Suprapubic skin (tissue), 4 donors: ENCODE data around the gene FLNB. TPM values are rescaled to one million over a fixed set of nuclear protein-coding genes. Genes with fewer than 3 reads are reported as not detected.

Experiments
- DNase-seq, 2 donors: peaks; one replicate each; pipeline ENCODE4 v3.0.0-alpha.2; 2019; ENCODE audit warnings: low spot score in 2 of 2
- H3K27ac ChIP-seq: fragments of 200-600 bp; sonication (generic); one replicate; pipeline ENCODE4 v1.5.1; 2019
- H3K27me3 ChIP-seq: fragments of 200-600 bp; sonication (generic); one replicate; pipeline ENCODE4 v1.5.1; 2019
- H3K36me3 ChIP-seq: fragments of 200-600 bp; sonication (generic); one replicate; pipeline ENCODE4 v1.5.1; 2019
- H3K4me1 ChIP-seq: fragments of 200-600 bp; sonication (generic); one replicate; pipeline ENCODE4 v1.5.1; 2019
- H3K4me3 ChIP-seq: fragments of 200-600 bp; sonication (generic); one replicate; pipeline ENCODE4 v1.5.1; 2019; ENCODE audit warnings: mild to moderate bottlenecking
- H3K9me3 ChIP-seq: fragments of 200-600 bp; sonication (generic); one replicate; pipeline ENCODE4 v1.5.1; 2019
- CTCF ChIP-seq, 2 donors: fragments of 200-600 bp in 1 of 2; fragments of 450-650 bp in 1 of 2; sonication (generic) in 1 of 2; IDR thresholded peaks; one replicate each; pipeline ENCODE4 v1.5.1; 2016 to 2019; ENCODE audit warnings: antibody characterized with exemption in 2 of 2, mild to moderate bottlenecking in 1 of 2, moderate library complexity in 1 of 2
- EP300 ChIP-seq: sonication (generic); formaldehyde crosslinking; IDR thresholded peaks from one replicate; pipeline ENCODE4 v1.6.1; 2017; ENCODE audit warnings: antibody characterized with exemption
- POLR2A ChIP-seq, 2 donors: fragments of 450-650 bp; IDR thresholded peaks; one replicate each; pipeline ENCODE4 v1.6.1; 2017; ENCODE audit warnings: antibody characterized with exemption in 2 of 2, mild to moderate bottlenecking in 2 of 2, moderate library complexity in 2 of 2
- POLR2AphosphoS5 ChIP-seq, 3 donors: sonication (generic); formaldehyde crosslinking; IDR thresholded peaks; one replicate each; pipeline ENCODE4 v1.6.1; 2017; ENCODE audit warnings: antibody characterized with exemption in 3 of 3
- WGBS: methylation state at CpG from one replicate; pipeline ENCODE4 v1.1.5; 2018; 5-methylcytosine and 5-hydroxymethylcytosine counted together
- total RNA-seq, 4 donors: library from RNA; depleted of rRNA; stranded (reverse); fragments of >200 nt; gene quantifications; one replicate each; pipeline ENCODE4 v1.1.0, GENCODE V29; 2016

Gene FLNB
- total RNA-seq, 4 donors from 2014 or later = 143 to 186 (median 150) TPM

- H3K36me3 ChIP-seq = peaks cover 73% of the 10 kb centered on the region
- H3K4me1 ChIP-seq = peaks cover 38% of the 10 kb centered on the region
- no peaks in the 10 kb centered on the region for H3K27me3 ChIP-seq
- H3K4me3 ChIP-seq = no peak overlapping the region
- WGBS = 93% methylated on average over 11 of the region's 11 CpGs
- TF ChIP-seq CTCF (IDR thresholded peaks at IDR 0.05) (no peak), POLR2A (IDR thresholded peaks at IDR 0.05) (no peak), POLR2AphosphoS5 (IDR thresholded peaks at IDR 0.05) (no peak), EP300 (no peak)
- DNase-seq = no peak
- no peaks in the 10 kb centered on the region for H3K9me3 ChIP-seq
- H3K27ac ChIP-seq = no peak overlapping the region
Observed at GRCh38 chr3:58121183-58121582, 113.0 kb downstream of the FLNB start.

GRCh38 chr3:58122936-58123700 is 114.9 kb downstream of the FLNB start:
- Histone ChIP-seq H3K27me3 (no peaks in the 10 kb centered on the region), H3K27ac (no peak overlapping the region), H3K9me3 (no peaks in the 10 kb centered on the region), H3K36me3 (peaks cover 92% of the 10 kb centered on the region), H3K4me3 (no peak overlapping the region), H3K4me1 (peaks cover 22% of the 10 kb centered on the region)
- no peak for DNase-seq
- no peak for TF ChIP-seq POLR2A (IDR thresholded peaks at IDR 0.05)
- TF ChIP-seq CTCF (IDR thresholded peaks at IDR 0.05) = no peak
- TF ChIP-seq POLR2AphosphoS5 (IDR thresholded peaks at IDR 0.05) = no peak
- TF ChIP-seq EP300 = no peak
- WGBS = 96% methylated on average over 35 of the region's 41 CpGs

GRCh38 chr3:58124387-58124786 is 116.2 kb downstream of the FLNB start:
- Histone ChIP-seq H3K27ac (no peak overlapping the region), H3K9me3 (no peaks in the 10 kb centered on the region), H3K36me3 (peaks cover 96% of the 10 kb centered on the region), H3K27me3 (no peaks in the 10 kb centered on the region), H3K4me3 (no peak overlapping the region), H3K4me1 (peaks cover 12% of the 10 kb centered on the region)
- DNase-seq = no peak
- WGBS = 90% methylated on average over 7 of the region's 8 CpGs
- TF ChIP-seq EP300 (no peak), CTCF (IDR thresholded peaks at IDR 0.05) (no peak), POLR2A (IDR thresholded peaks at IDR 0.05) (no peak), POLR2AphosphoS5 (IDR thresholded peaks at IDR 0.05) (no peak)

GRCh38 chr3:58129041-58129770 is 121.0 kb downstream of the FLNB start:
- H3K4me3 ChIP-seq = no peak overlapping the region
- TF ChIP-seq CTCF (IDR thresholded peaks at IDR 0.05) (no peak), POLR2A (IDR thresholded peaks at IDR 0.05) (no peak), EP300 (no peak), POLR2AphosphoS5 (IDR thresholded peaks at IDR 0.05) (no peak)
- no peaks in the 10 kb centered on the region for H3K27me3 ChIP-seq
- H3K36me3 ChIP-seq = peaks cover 72% of the 10 kb centered on the region
- H3K4me1 ChIP-seq = no peaks in the 10 kb centered on the region
- no peak for DNase-seq
- 79% methylated on average over 10 of the region's 10 CpGs for WGBS
- no peaks in the 10 kb centered on the region for H3K9me3 ChIP-seq
- no peak overlapping the region for H3K27ac ChIP-seq

GRCh38 chr3:58130591-58130990 is 122.4 kb downstream of the FLNB start:
- no peak for TF ChIP-seq POLR2AphosphoS5 (IDR thresholded peaks at IDR 0.05)
- TF ChIP-seq EP300 = no peak
- no peak for TF ChIP-seq POLR2A (IDR thresholded peaks at IDR 0.05)
- TF ChIP-seq CTCF (IDR thresholded peaks at IDR 0.05) = no peak
- no peaks in the 10 kb centered on the region for H3K27me3 ChIP-seq
- no peak overlapping the region for H3K27ac ChIP-seq
- no peaks in the 10 kb centered on the region for H3K4me1 ChIP-seq
- no peaks in the 10 kb centered on the region for H3K9me3 ChIP-seq
- no peak for DNase-seq
- 91% methylated on average over 8 of the region's 11 CpGs for WGBS
- H3K4me3 ChIP-seq = no peak overlapping the region
- peaks cover 69% of the 10 kb centered on the region for H3K36me3 ChIP-seq
